ENCODE results near the gene VIPR2. TPM values are rescaled to one million over a fixed set of nuclear protein-coding genes. Genes with fewer than 3 reads are reported as not detected.

VIPR2 gene
- total and polyA plus RNA-seq, 8 donors, result 0.28 to 0.80 (median 0.44) TPM

DNA sequence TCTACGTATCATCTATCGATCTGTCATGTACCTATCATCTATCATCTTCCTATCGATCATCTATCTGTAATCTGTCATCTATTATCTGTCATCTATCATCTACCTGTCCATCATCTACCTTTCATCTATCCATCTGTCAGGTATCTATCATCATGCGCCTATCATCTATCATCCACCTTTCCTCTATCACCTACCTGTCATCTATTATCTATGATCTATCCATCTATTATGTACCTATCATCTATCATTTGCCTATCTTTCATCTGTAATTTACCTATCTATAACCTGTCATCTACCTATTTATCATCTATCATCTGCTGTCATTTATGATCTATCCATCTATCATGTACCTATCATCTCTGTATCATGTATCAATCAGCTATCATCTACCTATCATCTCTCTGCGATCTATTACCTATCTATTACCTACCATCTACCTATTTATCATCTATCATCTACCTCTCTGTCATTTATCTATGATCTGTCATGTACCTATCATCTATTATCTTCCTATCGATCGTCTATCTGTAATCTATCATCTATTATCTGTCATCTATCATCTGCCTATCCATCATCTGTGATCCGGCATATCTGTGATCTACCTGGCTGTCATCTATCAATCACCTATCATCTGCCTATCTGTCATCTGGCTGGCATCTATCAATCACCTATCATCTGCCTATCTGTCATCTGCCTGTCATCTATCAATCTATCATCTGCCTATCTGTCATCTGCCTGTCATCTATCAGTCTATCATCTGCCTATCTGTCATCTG is 1.6 kb upstream of the VIPR2 start:
- TF ChIP-seq, protein P1, sequence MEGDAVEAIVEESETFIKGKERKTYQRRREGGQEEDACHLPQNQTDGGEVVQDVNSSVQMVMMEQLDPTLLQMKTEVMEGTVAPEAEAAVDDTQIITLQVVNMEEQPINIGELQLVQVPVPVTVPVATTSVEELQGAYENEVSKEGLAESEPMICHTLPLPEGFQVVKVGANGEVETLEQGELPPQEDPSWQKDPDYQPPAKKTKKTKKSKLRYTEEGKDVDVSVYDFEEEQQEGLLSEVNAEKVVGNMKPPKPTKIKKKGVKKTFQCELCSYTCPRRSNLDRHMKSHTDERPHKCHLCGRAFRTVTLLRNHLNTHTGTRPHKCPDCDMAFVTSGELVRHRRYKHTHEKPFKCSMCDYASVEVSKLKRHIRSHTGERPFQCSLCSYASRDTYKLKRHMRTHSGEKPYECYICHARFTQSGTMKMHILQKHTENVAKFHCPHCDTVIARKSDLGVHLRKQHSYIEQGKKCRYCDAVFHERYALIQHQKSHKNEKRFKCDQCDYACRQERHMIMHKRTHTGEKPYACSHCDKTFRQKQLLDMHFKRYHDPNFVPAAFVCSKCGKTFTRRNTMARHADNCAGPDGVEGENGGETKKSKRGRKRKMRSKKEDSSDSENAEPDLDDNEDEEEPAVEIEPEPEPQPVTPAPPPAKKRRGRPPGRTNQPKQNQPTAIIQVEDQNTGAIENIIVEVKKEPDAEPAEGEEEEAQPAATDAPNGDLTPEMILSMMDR (IDR thresholded peaks at IDR 0.05), result no peak
- peaks cover 5 to 20% of the 10 kb centered on the region in 2 donors for H3K4me1 ChIP-seq
- no peaks in the 10 kb centered on the region for H3K36me3 ChIP-seq
- peaks cover 35 to 67% of the 10 kb centered on the region in 2 donors for H3K27me3 ChIP-seq
- no peak for DNase-seq
- H3K27ac ChIP-seq, result no peak overlapping the region
- intact Hi-C loops (cut with DNase I), result no loop called here
- H3K9me3 ChIP-seq, result no peaks in the 10 kb centered on the region
- no peak for ATAC-seq
- no peak overlapping the region for H3K4me3 ChIP-seq

DNA sequence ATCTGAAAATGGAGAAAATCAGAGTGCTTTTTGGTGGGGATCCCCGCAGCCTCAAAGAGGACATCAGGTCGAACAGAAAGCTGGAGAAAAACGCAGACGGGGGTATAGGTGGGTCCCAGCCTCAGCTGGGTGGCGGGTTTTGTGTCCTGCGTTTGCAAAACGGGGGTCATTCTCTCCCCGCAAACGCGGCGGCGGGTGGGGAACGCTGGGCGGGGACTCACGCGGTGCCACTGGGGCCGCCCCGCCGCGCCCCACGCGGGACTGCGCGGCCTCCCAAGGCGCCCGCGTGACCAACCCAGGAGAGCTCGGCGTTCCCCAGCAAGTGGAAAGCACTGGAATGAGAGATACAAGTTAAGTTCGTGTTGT is 806 bp upstream of the VIPR2 start:
- peak; percentile 27 for ATAC-seq
- H3K4me3 ChIP-seq, result peak overlapping the region in 1 of 2 donors; percentile 30
- TF ChIP-seq, protein P1 (IDR thresholded peaks at IDR 0.05), result no peak
- intact Hi-C loops (cut with DNase I), result no loop called here
- H3K9me3 ChIP-seq, result no peaks in the 10 kb centered on the region
- H3K27ac ChIP-seq, result no peak overlapping the region
- H3K4me1 ChIP-seq, result peaks cover 5 to 20% of the 10 kb centered on the region in 2 donors
- no peak for DNase-seq
- H3K27me3 ChIP-seq, result peaks cover 35 to 75% of the 10 kb centered on the region in 2 donors
- H3K36me3 ChIP-seq, result no peaks in the 10 kb centered on the region

DNA sequence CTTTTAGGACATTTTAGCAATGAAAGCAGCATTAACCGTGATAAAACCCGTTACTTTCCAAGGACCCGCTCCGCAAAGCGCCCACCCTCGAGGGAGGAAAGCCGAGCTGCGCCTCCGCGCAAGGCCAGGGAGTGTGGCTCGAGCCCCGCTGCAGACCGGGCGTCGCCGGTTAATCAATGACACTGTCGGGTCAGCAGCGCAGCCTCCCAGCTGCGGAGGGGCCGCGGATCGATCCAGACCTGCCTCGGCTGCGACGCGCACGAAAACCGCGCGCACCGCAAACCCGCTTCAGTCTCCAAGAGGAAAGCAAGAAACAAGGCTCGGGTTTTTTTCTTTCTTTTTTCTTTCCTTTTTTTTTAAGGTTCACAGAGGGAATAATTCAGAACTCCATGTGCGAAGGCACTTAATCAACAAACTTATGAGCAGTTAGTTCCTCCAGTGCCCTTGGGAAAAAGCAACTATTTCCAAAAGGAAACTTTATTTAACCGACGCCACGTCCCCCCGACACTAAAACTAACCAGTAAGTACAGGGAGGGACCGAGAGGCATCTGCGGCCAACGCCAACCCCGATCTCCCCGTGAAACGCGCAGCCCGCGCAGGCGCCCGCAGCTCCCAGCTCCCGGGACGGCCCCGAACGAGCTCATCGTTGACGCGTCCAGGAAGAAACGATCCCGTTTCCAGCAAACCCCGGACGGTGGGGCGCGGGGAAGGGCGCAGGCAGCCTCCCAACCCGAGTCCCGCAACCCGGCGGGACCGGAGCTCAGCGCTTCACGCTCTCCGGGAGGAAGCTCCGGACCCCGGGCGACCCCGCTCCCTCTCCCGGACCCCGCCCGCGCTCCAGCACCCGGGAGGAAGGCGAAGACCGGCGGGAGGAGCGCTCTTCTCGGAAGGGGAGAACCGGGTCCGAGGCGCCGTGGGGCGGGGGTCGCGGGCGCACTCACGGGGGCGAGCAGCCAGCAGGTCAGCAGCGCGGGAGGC is 598 bp downstream of the VIPR2 start:
- Histone ChIP-seq H3K4me1 (peaks cover 5 to 20% of the 10 kb centered on the region in 2 donors), H3K9me3 (no peaks in the 10 kb centered on the region), H3K27me3 (peaks cover 35 to 72% of the 10 kb centered on the region in 2 donors), H3K4me3 (peak overlapping the region; percentile 5 to 30), H3K36me3 (no peaks in the 10 kb centered on the region), H3K27ac (no peak overlapping the region)
- TF ChIP-seq, protein P1 (IDR thresholded peaks at IDR 0.05), result no peak
- ATAC-seq, result peak; percentile 42
- intact Hi-C loops (cut with DNase I), result no loop called here
- no peak for DNase-seq

DNA sequence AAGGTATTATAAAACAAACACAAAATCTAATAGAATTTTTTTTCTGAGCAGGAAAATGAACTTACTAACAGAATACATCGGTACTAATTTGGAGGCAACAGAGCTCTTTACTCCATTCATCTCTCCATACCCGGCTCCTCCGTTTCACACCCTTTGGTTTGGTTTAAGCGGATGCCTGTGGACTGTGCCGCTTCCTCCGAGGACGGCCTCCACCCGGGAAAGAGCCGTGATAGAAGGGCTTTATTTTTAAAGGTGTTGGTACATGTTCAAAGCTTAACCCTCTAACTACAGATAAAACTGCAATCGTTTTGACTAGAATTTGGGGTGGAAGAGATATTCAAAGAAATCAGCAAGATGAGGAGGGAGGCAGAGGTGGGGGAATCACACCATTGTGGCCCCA is 1.9 kb downstream of the VIPR2 start:
- TF ChIP-seq, protein P1 (IDR thresholded peaks at IDR 0.05), result no peak
- Histone ChIP-seq H3K4me1 (peaks cover 5 to 20% of the 10 kb centered on the region in 2 donors), H3K4me3 (no peak overlapping the region), H3K36me3 (no peaks in the 10 kb centered on the region), H3K27me3 (peaks cover 35 to 77% of the 10 kb centered on the region in 2 donors), H3K27ac (no peak overlapping the region), H3K9me3 (no peaks in the 10 kb centered on the region)
- no peak for ATAC-seq
- intact Hi-C loops (cut with DNase I), result no loop called here
- no peak for DNase-seq

DNA sequence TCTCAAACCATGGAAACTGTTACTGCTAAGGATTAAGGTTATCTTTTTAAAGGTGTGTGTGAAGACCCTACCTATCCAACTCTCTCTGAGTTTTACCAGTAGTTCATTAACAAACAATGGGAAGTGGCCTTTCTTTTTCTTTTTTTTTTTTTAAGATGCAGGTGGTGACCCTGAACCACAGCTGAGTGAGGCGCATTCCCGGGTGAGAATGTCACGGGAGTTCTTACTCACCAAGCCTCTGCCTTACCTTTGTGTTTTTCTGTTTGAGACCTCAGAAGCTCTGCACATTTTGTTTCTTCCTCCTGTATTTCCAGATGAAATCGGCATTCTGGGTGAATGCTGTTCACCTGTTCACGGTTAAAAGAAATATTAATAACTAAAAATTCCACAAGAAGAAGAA is 2.5 kb downstream of the VIPR2 start:
- intact Hi-C loops (cut with DNase I), result no loop called here

More for the DNA sequence above, 2.5 kb downstream of the VIPR2 start:
- Histone ChIP-seq H3K27me3 (peaks cover 35 to 74% of the 10 kb centered on the region in 2 donors), H3K27ac (no peak overlapping the region), H3K36me3 (no peaks in the 10 kb centered on the region), H3K4me1 (peaks cover 5 to 20% of the 10 kb centered on the region in 2 donors), H3K4me3 (no peak overlapping the region), H3K9me3 (no peaks in the 10 kb centered on the region)
- TF ChIP-seq, protein P1 (IDR thresholded peaks at IDR 0.05), result no peak
- no peak for DNase-seq
- ATAC-seq, result no peak
